PC-9 (cell line): ENCODE results near the gene UBN1. TPM values are rescaled to one million over a fixed set of nuclear protein-coding genes. Genes with fewer than 3 reads are reported as not detected.

Experiments used
- BruUV-seq: library from RNA; stranded (reverse); fragments of 400-500 nt; replicated peaks from 2 replicates; lab custom pipeline; 2021; lab: Mats Ljungman, UMichigan
- CTCF ChIA-PET: fragments of 300-600 bp; sonication (Branson Sonifier 250); formaldehyde crosslinking; loops from one replicate; lab custom pipeline; 2022; ENCODE audit warnings: antibody characterized with exemption; lab: Charles Lee
- POLR2A ChIA-PET: fragments of 300-600 bp; sonication (Branson Sonifier 250); formaldehyde crosslinking; loops from one replicate; lab custom pipeline; 2022; ENCODE audit warnings: antibody characterized with exemption; ENCODE audit not compliant: unreplicated experiment; lab: Charles Lee
- DNase-seq, 2 experiments: peaks; one replicate each; pipeline versions ENCODE4 v3.0.0 to v3.0.0-alpha.2; 2015 to 2022; ENCODE audit warnings: mixed read lengths in 1 of 2
- H2AFZ ChIP-seq: fragments of 200-600 bp; sonication (generic); 2 replicates; pipeline ENCODE4 v1.8.1; 2017; ENCODE audit warnings: antibody characterized with exemption
- H3F3A ChIP-seq: fragments of 200-600 bp; sonication (generic); 2 replicates; pipeline ENCODE4 v1.8.1; 2017; ENCODE audit warnings: antibody characterized with exemption, mild to moderate bottlenecking, low read depth; ENCODE audit not compliant: insufficient read depth
- H3K27ac ChIP-seq: fragments of 200-600 bp; sonication (generic); 2 replicates; pipeline ENCODE4 v1.6.1; 2016; ENCODE audit warnings: mixed run types
- H3K27me3 ChIP-seq: fragments of 200-600 bp; sonication (generic); 2 replicates; pipeline ENCODE4 v1.6.1; 2016; ENCODE audit warnings: low read depth, mixed run types; ENCODE audit not compliant: insufficient read depth
- H3K36me3 ChIP-seq: fragments of 200-600 bp; sonication (generic); 2 replicates; pipeline ENCODE4 v1.6.1; 2016; ENCODE audit warnings: low read depth, mixed run types
- H3K4me1 ChIP-seq: fragments of 200-600 bp; sonication (generic); replicated peaks from 2 replicates; pipeline ENCODE4 v1.6.1; 2016; ENCODE audit warnings: mixed run types; ENCODE audit not compliant: insufficient read depth
- H3K4me2 ChIP-seq: fragments of 200-600 bp; sonication (generic); 2 replicates; pipeline ENCODE4 v1.6.1; 2017; ENCODE audit warnings: mixed run types
- H3K4me3 ChIP-seq: fragments of 200-600 bp; sonication (generic); 2 replicates; pipeline ENCODE4 v1.6.1; 2016; ENCODE audit warnings: mixed run types
- H3K79me2 ChIP-seq: fragments of 200-600 bp; sonication (generic); 2 replicates; pipeline ENCODE4 v1.6.1; 2017; ENCODE audit warnings: low read depth, mixed run types
- H3K9me2 ChIP-seq: fragments of 200-600 bp; sonication (generic); 2 replicates; pipeline ENCODE4 v1.8.1; 2017; ENCODE audit warnings: mild to moderate bottlenecking; ENCODE audit not compliant: insufficient read depth
- H3K9me3 ChIP-seq: fragments of 200-600 bp; sonication (generic); 2 replicates; pipeline ENCODE4 v1.8.1; 2016; ENCODE audit warnings: low read depth; ENCODE audit not compliant: insufficient read depth
- H4K20me1 ChIP-seq: fragments of 200-600 bp; sonication (generic); 2 replicates; pipeline ENCODE4 v1.8.1; 2017; ENCODE audit not compliant: insufficient read depth
- CTCF ChIP-seq: fragments of 200-600 bp; sonication (generic); conservative IDR thresholded peaks from 2 replicates; pipeline ENCODE4 v1.6.1; 2017; ENCODE audit warnings: mixed run types, antibody characterized with exemption, mild to moderate bottlenecking, moderate library complexity
- EZH2 ChIP-seq: fragments of 200-600 bp; sonication (generic); IDR thresholded peaks from 2 replicates; pipeline ENCODE4 v1.8.0; 2017; ENCODE audit warnings: antibody characterized with exemption, low read depth
- intact Hi-C: fragments of 100-400 bp; cut with micrococcal nuclease; formaldehyde crosslinking; loops from one replicate; pipeline ENCODE4 v1.10.0; 2022; ENCODE audit not compliant: unreplicated experiment
- total RNA-seq: library from RNA; stranded (reverse); gene quantifications from 2 replicates; pipeline ENCODE4 v1.2.3, GENCODE V29; 2021

Gene UBN1
- total RNA-seq, 1 experiment from 2014 or later, result 44.1 TPM

GRCh38 chr16:4924593-4925292, 77.5 kb downstream of the UBN1 start:
- H3K36me3 ChIP-seq, result peaks cover 35% of the 10 kb centered on the region
- no peaks in the 10 kb centered on the region for H3K27me3 ChIP-seq
- DNase-seq, result peak; percentile 96 to 99
- ChIA-PET POLR2A (interaction anchor here (0.6 to 0.7 kb wide), 2 partner anchors 30 to 634 kb away, joined by 15 to 28 read pairs; no protein-coding TSS in a partner anchor), CTCF (no interaction called here)
- peak overlapping the region; percentile 65 for H3K27ac ChIP-seq
- peaks cover 81% of the 10 kb centered on the region for H3K79me2 ChIP-seq
- H3K4me1 ChIP-seq, result peaks cover 46% of the 10 kb centered on the region
- no peaks in the 10 kb centered on the region for H3K9me2 ChIP-seq
- no TSS peak for BruUV-seq
- H2AFZ ChIP-seq, result no peak overlapping the region
- TF ChIP-seq EZH2, result no peak
- peaks cover 44% of the 10 kb centered on the region for H3F3A ChIP-seq
- no peaks in the 10 kb centered on the region for H4K20me1 ChIP-seq
- H3K9me3 ChIP-seq, result peaks cover 17% of the 10 kb centered on the region
- H3K4me2 ChIP-seq, result peak overlapping the region; percentile 68
- peak overlapping the region; percentile 15; the same call in 1 of the 2 replicates for H3K4me3 ChIP-seq
- intact Hi-C loops, result loop anchor here (1.0 kb wide), 3 partner anchors 11 to 42 kb away; no protein-coding TSS in a partner anchor

GRCh38 chr16:4925293-4925607, 78.0 kb downstream of the UBN1 start:
- no peaks in the 10 kb centered on the region for H3K9me2 ChIP-seq
- no peak overlapping the region for H3K4me3 ChIP-seq
- H3K9me3 ChIP-seq, result peaks cover 17% of the 10 kb centered on the region
- H3K27ac ChIP-seq, result peak overlapping the region; percentile 65
- DNase-seq, result no peak
- peaks cover 43% of the 10 kb centered on the region for H3K4me1 ChIP-seq
- CTCF ChIA-PET, result no interaction called here
- no peak for TF ChIP-seq EZH2
- no peak for TF ChIP-seq CTCF
- peaks cover 40% of the 10 kb centered on the region for H3F3A ChIP-seq
- no peaks in the 10 kb centered on the region for H3K27me3 ChIP-seq
- intact Hi-C loops, result loop anchor here (1.0 kb wide), 3 partner anchors 10 to 43 kb away; no protein-coding TSS in a partner anchor
- peak overlapping the region; percentile 68 for H3K4me2 ChIP-seq
- H3K36me3 ChIP-seq, result peaks cover 36% of the 10 kb centered on the region
- no TSS peak for BruUV-seq
- POLR2A ChIA-PET, result interaction anchor here (0.6 to 0.7 kb wide), 2 partner anchors 31 to 635 kb away, joined by 15 to 28 read pairs; no protein-coding TSS in a partner anchor
- peaks cover 85% of the 10 kb centered on the region for H3K79me2 ChIP-seq
- no peak overlapping the region for H2AFZ ChIP-seq
- H4K20me1 ChIP-seq, result no peaks in the 10 kb centered on the region

- H3K79me2 ChIP-seq, result peaks cover 84% of the 10 kb centered on the region
- peak overlapping the region; percentile 65 for H3K27ac ChIP-seq
- no peak for TF ChIP-seq EZH2
- no peak for TF ChIP-seq CTCF
- DNase-seq, result peak in 1 of 2 experiments; percentile 72
- H3K27me3 ChIP-seq, result no peaks in the 10 kb centered on the region
- H4K20me1 ChIP-seq, result no peaks in the 10 kb centered on the region
- intact Hi-C loops, result loop anchor here (1.0 kb wide), 3 partner anchors 10 to 43 kb away; no protein-coding TSS in a partner anchor
- ChIA-PET POLR2A (no interaction called here), CTCF (no interaction called here)
- peak overlapping the region; percentile 68 for H3K4me2 ChIP-seq
- BruUV-seq, result no TSS peak
- peaks cover 17% of the 10 kb centered on the region for H3K9me3 ChIP-seq
- no peak overlapping the region for H2AFZ ChIP-seq
- peaks cover 40% of the 10 kb centered on the region for H3F3A ChIP-seq
- peaks cover 37% of the 10 kb centered on the region for H3K4me1 ChIP-seq
- H3K36me3 ChIP-seq, result peaks cover 39% of the 10 kb centered on the region
- no peak overlapping the region for H3K4me3 ChIP-seq
- no peaks in the 10 kb centered on the region for H3K9me2 ChIP-seq
Observed at GRCh38 chr16:4925791-4926190, 78.5 kb downstream of the UBN1 start.
